ENCODE results near the gene CMIP.

Gene CMIP

GRCh38 chr16:81539759-81540472 is 95.3 kb downstream of the CMIP start:
- no peak for FAIRE-seq

- FAIRE-seq = no peak
Observed at GRCh38 chr16:81541314-81541713, 96.7 kb downstream of the CMIP start.

GRCh38 chr16:81542609-81543570 is 98.3 kb downstream of the CMIP start:
- FAIRE-seq = no peak

- no peak for FAIRE-seq
Observed at GRCh38 chr16:81543571-81543970, 99.0 kb downstream of the CMIP start.

- no peak for FAIRE-seq
Observed at GRCh38 chr16:81544261-81544660, 99.7 kb downstream of the CMIP start.

GRCh38 chr16:81544700-81545271 is 100.2 kb downstream of the CMIP start:
- FAIRE-seq = no peak

GRCh38 chr16:81545470-81546250 is 101.1 kb downstream of the CMIP start:
- FAIRE-seq = no peak

GRCh38 chr16:81546781-81547180 is 102.2 kb downstream of the CMIP start:
- no peak for FAIRE-seq

- FAIRE-seq = no peak
Observed at GRCh38 chr16:81547194-81547938, 102.8 kb downstream of the CMIP start.

- FAIRE-seq = no peak
Observed at GRCh38 chr16:81547939-81548216, 103.3 kb downstream of the CMIP start.

- no peak for FAIRE-seq
Observed at GRCh38 chr16:81548551-81548875, 103.9 kb downstream of the CMIP start.

- no peak for FAIRE-seq
Observed at GRCh38 chr16:81548876-81549546, 104.4 kb downstream of the CMIP start.

- no peak for FAIRE-seq
Observed at GRCh38 chr16:81549547-81550431, 105.2 kb downstream of the CMIP start.

- FAIRE-seq = no peak
Observed at GRCh38 chr16:81550432-81550808, 105.8 kb downstream of the CMIP start.

GRCh38 chr16:81551151-81551808 is 106.7 kb downstream of the CMIP start:
- no peak for FAIRE-seq

GRCh38 chr16:81551821-81552304 is 107.3 kb downstream of the CMIP start:
- FAIRE-seq = no peak

- FAIRE-seq = no peak
Observed at GRCh38 chr16:81552743-81553079, 108.1 kb downstream of the CMIP start.

GRCh38 chr16:81553080-81553813 is 108.6 kb downstream of the CMIP start:
- no peak for FAIRE-seq
